Right hindlimb (tissue), 1 donor: ENCODE measurements around the gene RNASEL.
"Not testable (repeated sequence)": the region's sequence is repeated elsewhere in the genome, so short reads cannot be mapped to it uniquely, and the experiment has no call there.

Source experiments
- DNase-seq: peaks from one replicate; pipeline ENCODE4 v3.0.0-alpha.2; 2018

RNASEL gene

DNA sequence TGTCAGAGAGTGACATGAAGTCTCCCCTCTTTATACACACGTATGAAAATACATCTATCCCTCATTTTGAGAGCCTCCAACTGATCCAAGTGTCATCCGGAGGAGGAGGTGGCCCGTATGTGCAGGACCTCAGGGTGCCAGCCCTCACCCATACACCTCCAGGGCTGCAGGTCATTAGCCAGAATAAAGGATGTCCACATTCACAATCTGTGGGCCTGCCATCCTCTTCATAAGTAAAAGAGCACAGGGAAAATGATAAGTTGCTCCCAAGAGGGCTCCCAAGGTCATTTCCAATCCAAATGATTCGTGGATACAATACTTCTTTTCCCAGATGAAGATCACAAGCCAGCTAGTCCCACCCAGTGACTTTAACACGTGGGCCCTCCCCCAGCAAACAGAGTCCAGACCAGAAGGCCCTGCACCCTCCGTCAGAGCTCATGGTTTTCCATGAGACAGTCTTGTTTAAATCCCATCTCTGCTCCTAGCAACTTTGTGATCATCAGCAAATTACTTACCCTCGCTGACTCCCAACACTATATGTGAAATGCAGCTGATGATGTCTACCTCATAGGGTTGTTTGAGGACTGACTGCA lies 28.6 kb downstream of the RNASEL start:
- DNase-seq = no peak

DNA sequence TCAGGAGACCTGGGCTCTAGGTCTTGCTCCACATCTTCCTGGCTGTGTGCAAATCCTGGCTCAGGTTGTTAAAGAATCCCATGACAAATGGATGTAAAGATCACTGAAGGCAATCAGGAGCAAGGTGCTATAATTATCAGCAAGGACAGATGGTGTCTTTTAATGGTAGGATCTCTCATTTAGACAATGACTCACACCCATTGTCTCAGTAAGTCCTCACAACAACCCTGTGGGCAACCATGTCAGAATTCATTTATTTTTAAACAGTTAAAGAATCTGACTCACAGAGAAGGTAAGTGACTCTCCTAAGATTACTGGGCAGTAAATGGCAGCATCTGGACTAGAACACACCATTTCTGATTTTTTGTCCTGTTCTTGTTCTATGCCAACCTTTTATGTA lies 32.8 kb downstream of the RNASEL start:
- DNase-seq = no peak

DNA sequence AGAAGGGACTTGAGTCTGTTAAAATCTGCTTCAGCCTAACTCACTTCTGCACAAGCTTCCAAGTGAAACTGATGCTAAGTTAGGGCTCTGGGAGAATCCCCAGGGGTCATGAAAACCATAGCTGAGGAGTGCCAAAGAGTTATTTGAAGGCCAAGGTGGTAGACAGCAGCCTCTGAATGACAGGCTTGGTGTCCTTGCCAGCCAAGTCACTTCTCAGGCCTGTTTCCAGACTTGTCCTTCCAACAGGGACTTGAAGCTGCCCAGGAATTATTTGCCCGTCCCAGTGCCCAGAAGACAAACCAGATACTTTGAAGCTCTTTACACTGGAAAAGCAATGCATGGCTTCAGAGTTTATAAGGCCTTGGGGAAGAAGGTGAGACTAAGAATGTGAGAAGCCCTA lies 33.6 kb downstream of the RNASEL start:
- no peak for DNase-seq

DNA sequence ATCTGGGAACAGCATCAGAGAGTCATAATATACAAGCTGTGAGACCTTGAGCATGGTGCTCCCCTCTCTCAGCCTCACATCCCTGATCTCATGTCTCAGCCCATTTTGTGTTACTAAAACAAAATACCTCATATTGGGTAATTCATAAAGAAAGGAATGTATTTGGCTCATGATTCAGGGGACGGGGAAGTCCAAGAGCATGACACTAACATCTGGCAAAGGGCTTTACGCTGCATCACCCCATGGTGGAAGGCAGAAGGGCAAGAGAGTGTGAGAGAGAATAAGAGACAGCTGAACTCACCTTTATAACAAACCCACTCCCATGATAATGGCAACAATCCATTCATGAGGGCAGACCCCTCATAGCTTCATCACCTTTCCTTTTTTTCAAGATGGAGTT lies 36.5 kb downstream of the RNASEL start:
- DNase-seq = no peak

DNA sequence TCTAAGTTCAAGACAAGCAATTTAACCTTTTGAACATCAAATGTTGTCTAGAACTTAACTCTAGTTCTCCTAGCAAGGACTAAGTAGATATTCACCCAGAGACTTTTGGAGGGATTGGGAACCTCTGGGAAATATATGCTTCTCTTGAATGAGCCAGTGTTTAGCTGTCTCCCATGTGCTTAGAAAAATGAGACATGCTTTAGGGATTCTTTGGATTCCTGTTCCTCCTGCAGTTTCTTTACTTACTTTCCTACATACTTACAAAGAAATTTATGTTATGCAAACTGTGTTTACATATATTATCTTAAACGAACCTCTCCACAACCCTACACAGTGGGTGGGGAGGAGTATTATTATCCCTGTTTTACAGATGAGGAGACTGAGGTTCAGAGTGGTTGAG lies 39.2 kb downstream of the RNASEL start:
- no peak for DNase-seq

DNA sequence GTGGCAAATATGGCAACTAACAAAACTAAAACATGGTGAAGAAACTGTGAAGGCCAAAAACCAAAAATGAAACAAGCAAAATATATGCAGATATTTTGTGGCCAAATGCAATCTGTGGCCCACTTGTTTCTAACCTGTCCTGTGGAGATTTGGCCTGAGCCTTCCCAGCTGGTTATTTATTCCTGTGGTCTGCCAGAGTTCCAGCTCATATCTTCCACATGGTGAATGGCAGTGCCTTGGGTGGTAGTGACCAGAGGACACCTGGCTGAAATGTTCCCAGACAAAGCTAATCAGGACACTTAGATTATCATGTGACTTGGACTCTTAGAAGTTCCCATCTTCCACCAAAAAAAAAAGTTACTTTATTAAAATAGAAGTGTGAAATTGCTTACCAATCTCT lies 39.7 kb downstream of the RNASEL start:
- no peak for DNase-seq

DNA sequence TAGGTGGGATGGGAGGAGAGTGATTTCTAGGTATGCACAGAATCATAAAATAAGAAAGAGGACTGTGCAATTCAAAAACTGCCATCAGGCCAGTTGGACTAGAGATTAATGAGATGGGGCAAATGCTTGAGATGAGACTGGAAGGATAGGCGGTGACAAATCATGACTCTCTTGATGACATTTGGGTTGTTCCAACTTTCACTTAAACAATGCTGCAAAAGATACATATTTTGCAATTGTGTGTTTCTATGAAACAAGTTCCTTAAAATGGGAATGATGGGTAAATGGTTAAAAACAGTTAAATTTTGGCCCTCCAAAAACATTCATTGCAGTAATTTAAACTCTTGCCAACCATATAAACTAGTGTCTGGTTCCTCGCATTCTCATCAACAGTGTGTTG lies 55.2 kb downstream of the RNASEL start:
- DNase-seq = no peak

DNA sequence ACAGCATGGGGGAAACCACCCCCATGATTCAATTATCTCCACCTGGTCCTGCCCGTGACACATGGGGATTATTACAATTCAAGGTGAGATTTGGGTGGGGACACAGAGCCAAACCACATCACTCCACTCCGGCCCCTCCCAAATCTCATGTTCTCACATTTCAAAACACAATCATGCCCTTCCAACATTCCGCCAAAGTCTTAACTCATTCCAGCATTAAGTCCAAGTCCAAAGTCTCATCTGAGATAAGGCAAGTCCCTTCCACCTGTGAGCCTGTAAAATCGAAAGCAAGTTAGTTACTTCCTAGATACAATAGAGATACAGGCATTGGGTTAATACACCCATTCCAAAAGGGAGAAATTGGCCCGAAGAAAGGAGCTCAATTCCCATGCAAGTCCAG lies 60.9 kb downstream of the RNASEL start:
- DNase-seq = not testable (repeated sequence)

DNA sequence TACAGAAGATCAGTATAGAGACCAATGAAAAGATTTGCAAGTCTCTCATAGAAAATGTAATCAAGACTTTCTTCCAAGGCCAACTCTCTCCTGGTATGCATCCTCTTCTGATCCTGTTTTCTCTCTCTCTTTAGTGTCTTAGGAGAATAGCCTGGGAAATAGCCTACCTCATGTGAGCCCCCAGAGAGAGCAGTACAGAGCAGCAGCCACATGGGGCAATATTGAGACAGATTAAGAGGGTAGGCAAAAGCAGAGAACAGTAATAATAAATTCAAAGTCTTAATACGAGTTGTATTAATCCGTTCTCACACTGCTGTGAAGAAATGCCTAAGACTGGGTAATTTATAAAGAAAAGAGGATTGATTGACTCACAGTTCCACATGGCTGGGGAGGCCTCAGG lies 61.4 kb downstream of the RNASEL start:
- DNase-seq = no peak

DNA sequence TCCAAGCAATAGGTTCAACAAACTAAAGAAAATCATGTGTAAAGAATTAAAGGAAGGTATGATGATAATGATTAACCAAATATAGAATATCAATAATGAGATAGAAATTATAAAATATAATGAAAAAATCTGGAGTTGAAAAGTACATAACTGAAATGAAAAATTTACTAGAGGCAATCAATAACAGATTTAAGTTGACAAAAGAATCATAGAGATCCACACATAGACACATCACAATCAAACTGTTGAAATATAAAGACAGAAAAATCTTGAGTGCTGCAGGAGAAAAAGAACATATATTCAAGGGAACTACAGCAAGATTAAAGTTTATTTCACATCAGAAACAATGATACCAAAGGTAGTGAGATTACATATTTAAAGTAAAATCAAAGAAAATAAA lies 63.7 kb downstream of the RNASEL start:
- no peak for DNase-seq
